HepG2 (cell line): ENCODE data around the gene UBAC2. TPM values are rescaled to one million over a fixed set of nuclear protein-coding genes. Genes with fewer than 3 reads are reported as not detected.

Experiments used
- ATAC-seq: fragments of 200-7000 bp; cut with Tn5 transposase; 3 replicates; pipeline ENCODE4 v1.9.1; 2020; ENCODE audit warnings: mild to moderate bottlenecking, moderate library complexity
- BruUV-seq: library from RNA; stranded (reverse); fragments of 400-500 nt; replicated peaks from 2 replicates; lab custom pipeline; 2021; lab: Mats Ljungman, UMichigan
- CTCF ChIA-PET: fragments of 300-600 bp; formaldehyde crosslinking; extraction: SDS; loops from one replicate; lab custom pipeline; 2021; ENCODE audit warnings: low total read pairs, inconsistent platforms, low intra/inter-chr PET ratio; lab: Yijun Ruan, JAX
- POLR2A ChIA-PET: fragments of 350-600 bp; sonication (Branson Sonifier 250); formaldehyde crosslinking; loops from one replicate; lab custom pipeline; 2020; ENCODE audit warnings: antibody characterized with exemption, inconsistent platforms; lab: Yijun Ruan, JAX
- DNase-seq: peaks from one replicate; pipeline ENCODE4 v3.0.0-alpha.2; 2015; ENCODE audit warnings: low spot score
- FAIRE-seq: peaks from 3 replicates; lab custom pipeline; 2011; peaks lifted over from hg19 to GRCh38; lab: Jason Lieb, UNC
- H2AFZ ChIP-seq: one replicate; pipeline ENCODE4 v1.6.1; 2011; ENCODE audit warnings: low read length, inconsistent platforms
- H3K27ac ChIP-seq: fragments of 300-600 bp; 3 replicates; pipeline ENCODE4 v1.8.0; 2011; ENCODE audit warnings: mixed run types, mild to moderate bottlenecking, mixed read lengths, low read length, inconsistent platforms; ENCODE audit not compliant: insufficient read depth; ENCODE audit errors: extremely low read length
- H3K27me3 ChIP-seq, 2 experiments: fragments of 200-600 bp in 1 of 2; 2 replicates in 1 of 2; 3 replicates in 1 of 2; pipeline versions ENCODE4 v1.6.0 to v1.8.0; 2011; ENCODE audit warnings: low read length in 2 of 2, mild to moderate bottlenecking in 2 of 2, moderate library complexity in 2 of 2, inconsistent platforms in 1 of 2; ENCODE audit not compliant: insufficient read depth in 2 of 2, control insufficient read depth in 1 of 2
- H3K36me3 ChIP-seq, 2 experiments: fragments of 200-600 bp in 1 of 2; replicated peaks in 1 of 2; 2 replicates in 1 of 2; 3 replicates in 1 of 2; pipeline versions ENCODE4 v1.5.1 to v1.8.0; 2011; ENCODE audit warnings: low read length in 2 of 2, inconsistent platforms in 1 of 2; ENCODE audit not compliant: insufficient read depth in 2 of 2, control insufficient read depth in 1 of 2
- H3K4me1 ChIP-seq: 2 replicates; pipeline ENCODE4 v1.5.1; 2012; ENCODE audit warnings: low read length, inconsistent platforms; ENCODE audit not compliant: insufficient read depth
- H3K4me2 ChIP-seq: 2 replicates; pipeline ENCODE4 v1.6.0; 2011; ENCODE audit warnings: low read depth, low read length, inconsistent platforms
- H3K4me3 ChIP-seq, 3 experiments: fragments of 200-600 bp in 1 of 3; sonication (generic), shearing (Covaris generic) in 1 of 3; replicated peaks in 1 of 3; 2 replicates each; pipeline ENCODE4 v1.5.1; 2011 to 2016; ENCODE audit warnings: low read length in 3 of 3, inconsistent platforms in 2 of 3, low read depth in 2 of 3, mild to moderate bottlenecking in 2 of 3, control low read depth in 1 of 3, mixed read lengths in 1 of 3; ENCODE audit not compliant: insufficient read depth in 1 of 3
- H3K79me2 ChIP-seq: one replicate; pipeline ENCODE4 v1.6.1; 2011; ENCODE audit warnings: low read length, inconsistent platforms; ENCODE audit not compliant: insufficient read depth
- H3K9ac ChIP-seq: 2 replicates; pipeline ENCODE4 v1.6.0; 2011; ENCODE audit warnings: mild to moderate bottlenecking, low read depth, low read length, inconsistent platforms; ENCODE audit not compliant: insufficient read depth
- H3K9me3 ChIP-seq: 2 replicates; pipeline ENCODE4 v1.5.1; 2012; ENCODE audit warnings: mild to moderate bottlenecking, low read length
- H4K20me1 ChIP-seq: 2 replicates; pipeline ENCODE4 v1.6.0; 2011; ENCODE audit warnings: inconsistent platforms, mild to moderate bottlenecking, low read length, moderate library complexity; ENCODE audit not compliant: insufficient read depth
- ATF4 ChIP-seq, 2 experiments: fragments of 450-650 bp in 1 of 2; sonication (generic) in 1 of 2; formaldehyde crosslinking; IDR thresholded peaks; 2 replicates each; pipeline versions ENCODE4 v1.5.0 to v1.8.0; 2020 to 2022; ENCODE audit warnings: mild to moderate bottlenecking in 1 of 2, missing genetic modification reagents in 1 of 2
- FOXO4 ChIP-seq: sonication (generic); formaldehyde crosslinking; conservative IDR thresholded peaks from 2 replicates; pipeline ENCODE4 v1.8.1; 2023; ENCODE audit warnings: missing genetic modification reagents
- HNF1B ChIP-seq: sonication (generic); formaldehyde crosslinking; IDR thresholded peaks from 2 replicates; pipeline ENCODE4 v1.5.1; 2020; ENCODE audit warnings: mild to moderate bottlenecking, moderate library complexity, missing genetic modification reagents
- HNF4G ChIP-seq, 2 experiments: sonication (generic) in 1 of 2; formaldehyde crosslinking in 1 of 2; IDR thresholded peaks; 2 replicates each; pipeline versions ENCODE4 v1.4.0 to v1.6.1; 2011 to 2020; ENCODE audit warnings: borderline replicate concordance in 2 of 2, low read depth in 2 of 2, mild to moderate bottlenecking in 2 of 2, low read length in 1 of 2, missing genetic modification reagents in 1 of 2, moderate library complexity in 1 of 2
- IKZF4 ChIP-seq: sonication (generic); formaldehyde crosslinking; IDR thresholded peaks from 2 replicates; pipeline ENCODE4 v1.5.1; 2020; ENCODE audit warnings: borderline replicate concordance, mild to moderate bottlenecking, low read depth, missing genetic modification reagents; ENCODE audit errors: not compliant biosample characterization
- NFRKB ChIP-seq: fragments of 450-650 bp; IDR thresholded peaks from 2 replicates; pipeline ENCODE4 v1.6.1; 2017
- SNAPC4 ChIP-seq: sonication (generic); formaldehyde crosslinking; IDR thresholded peaks from 2 replicates; pipeline ENCODE4 v1.4.0; 2020; ENCODE audit warnings: mild to moderate bottlenecking, missing genetic modification reagents
- SRSF4 ChIP-seq: fragments of 200-400 bp; formaldehyde crosslinking; IDR thresholded peaks from one replicate; pipeline ENCODE4 v1.6.1; 2018; ENCODE audit warnings: mild to moderate bottlenecking, low read depth, low read length, moderate library complexity; ENCODE audit not compliant: poor library complexity, severe bottlenecking
- WGBS: methylation state at CpG from one replicate; pipeline ENCODE4 v1.1.6; 2017; ENCODE audit warnings: low lambda C conversion rate; 5-methylcytosine and 5-hydroxymethylcytosine counted together
- in situ Hi-C: cut with HindIII; loops from 2 replicates; pipeline ENCODE4 v1.10.0; 2017; ENCODE audit warnings: low pct_unique_long_range_greater_than_20kb; ENCODE audit not compliant: extremely low pct_ligation_motif_present
- intact Hi-C: fragments of 100-400 bp; cut with micrococcal nuclease; formaldehyde crosslinking; loops from one replicate; pipeline ENCODE4 v1.10.0; 2022; ENCODE audit not compliant: unreplicated experiment
- polyA plus RNA-seq, 8 experiments: library from polyadenylated mRNA; depleted of rRNA in 3 of 8; stranded (reverse) in 7 of 8; unstranded in 1 of 8; fragments of >200 nt; fragmentation: Illumina TruSeq in 4 of 8; extraction: Trizol in 4 of 8; gene quantifications; 2 replicates each; pipeline versions ENCODE4 v1.2.1 to v1.2.3, GENCODE V29; 2011 to 2016; ENCODE audit warnings: low read depth in 4 of 8, missing spikeins in 1 of 8, mixed read lengths in 1 of 8; ENCODE audit not compliant: insufficient read depth in 1 of 8
- total RNA-seq, 5 experiments: library from RNA; depleted of rRNA; stranded (reverse); fragments of >200 nt; fragmentation: Illumina TruSeq; extraction: Trizol; gene quantifications; 2 replicates each; pipeline ENCODE4 v1.2.3, GENCODE V29; 2016; ENCODE audit warnings: low read depth in 1 of 5
- TF ChIP-seq, protein P1 (sequence below): sonication (generic); formaldehyde crosslinking; IDR thresholded peaks from 2 replicates; pipeline ENCODE4 v1.5.0; 2020; ENCODE audit warnings: mild to moderate bottlenecking, missing genetic modification reagents

Gene UBAC2
- total and polyA plus RNA-seq, 2 of the 13 experiments (the other 11 are each of a cell fraction or from before 2014, with no cell fraction given): 61.3 to 80.8 TPM

GRCh38 chr13:99388334-99388923 lies 187.8 kb downstream of the UBAC2 start:
- Histone ChIP-seq H3K9me3 (no peaks in the 10 kb centered on the region), H4K20me1 (no peaks in the 10 kb centered on the region), H3K4me1 (no peaks in the 10 kb centered on the region), H3K79me2 (no peaks in the 10 kb centered on the region), H3K36me3 (peaks cover 0 to 3% of the 10 kb centered on the region in 2 experiments; a peak in 2 of 5 replicates), H3K27ac (no peak overlapping the region), H3K4me3 (no peak overlapping the region), H3K4me2 (no peak overlapping the region), H3K9ac (no peak overlapping the region), H3K27me3 (peaks cover 0 to 2% of the 10 kb centered on the region in 2 experiments; a peak in 1 of 5 replicates), H2AFZ (no peak overlapping the region)
- POLR2A ChIA-PET: no interaction called here
- BruUV-seq: no TSS peak
- intact Hi-C loops (no loop called here), in situ Hi-C loops (no loop called here)
- DNase-seq: no peak
- CTCF ChIA-PET: interaction anchor here (1.6 to 3.4 kb wide), 2 partner anchors 46 to 48 kb away, joined by 4 to 45 read pairs; no protein-coding TSS in a partner anchor
- ATAC-seq: no peak
- no peak for FAIRE-seq
- WGBS: 97% methylated on average over 14 of the region's 14 CpGs
- TF ChIP-seq IKZF4 (CRISPR knock-in tag): no peak
- TF ChIP-seq, protein P1, sequence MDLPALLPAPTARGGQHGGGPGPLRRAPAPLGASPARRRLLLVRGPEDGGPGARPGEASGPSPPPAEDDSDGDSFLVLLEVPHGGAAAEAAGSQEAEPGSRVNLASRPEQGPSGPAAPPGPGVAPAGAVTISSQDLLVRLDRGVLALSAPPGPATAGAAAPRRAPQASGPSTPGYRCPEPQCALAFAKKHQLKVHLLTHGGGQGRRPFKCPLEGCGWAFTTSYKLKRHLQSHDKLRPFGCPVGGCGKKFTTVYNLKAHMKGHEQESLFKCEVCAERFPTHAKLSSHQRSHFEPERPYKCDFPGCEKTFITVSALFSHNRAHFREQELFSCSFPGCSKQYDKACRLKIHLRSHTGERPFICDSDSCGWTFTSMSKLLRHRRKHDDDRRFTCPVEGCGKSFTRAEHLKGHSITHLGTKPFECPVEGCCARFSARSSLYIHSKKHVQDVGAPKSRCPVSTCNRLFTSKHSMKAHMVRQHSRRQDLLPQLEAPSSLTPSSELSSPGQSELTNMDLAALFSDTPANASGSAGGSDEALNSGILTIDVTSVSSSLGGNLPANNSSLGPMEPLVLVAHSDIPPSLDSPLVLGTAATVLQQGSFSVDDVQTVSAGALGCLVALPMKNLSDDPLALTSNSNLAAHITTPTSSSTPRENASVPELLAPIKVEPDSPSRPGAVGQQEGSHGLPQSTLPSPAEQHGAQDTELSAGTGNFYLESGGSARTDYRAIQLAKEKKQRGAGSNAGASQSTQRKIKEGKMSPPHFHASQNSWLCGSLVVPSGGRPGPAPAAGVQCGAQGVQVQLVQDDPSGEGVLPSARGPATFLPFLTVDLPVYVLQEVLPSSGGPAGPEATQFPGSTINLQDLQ (CRISPR knock-in tag): no peak
- TF ChIP-seq HNF4G (IDR thresholded peaks at IDR 0.05; ENCODE audit: borderline replicate concordance, low read depth, low read length): no peak
- TF ChIP-seq HNF4G (CRISPR knock-in tag; IDR thresholded peaks at IDR 0.05; ENCODE audit: borderline replicate concordance, low read depth): no peak
- no peak for TF ChIP-seq SRSF4
- no peak for TF ChIP-seq HNF1B (CRISPR knock-in tag)
- no peak for TF ChIP-seq FOXO4 (CRISPR knock-in tag)
- no peak for TF ChIP-seq NFRKB
- TF ChIP-seq ATF4 (CRISPR knock-in tag; IDR thresholded peaks at IDR 0.05): no peak
- TF ChIP-seq SNAPC4: no peak
